GM21723 (cell line): ENCODE measurements around the gene IQSEC3.

Experiments used
- ATAC-seq: cut with Tn5 transposase; IDR thresholded peaks from one replicate; pipeline ENCODE4 v1.9.1; 2021; ENCODE audit warnings: mild to moderate bottlenecking, moderate library complexity; ENCODE audit not compliant: unreplicated experiment

The IQSEC3 gene

GRCh38 chr12:195951-196350 lies 129.4 kb downstream of the IQSEC3 start:
- no peak for ATAC-seq

DNA sequence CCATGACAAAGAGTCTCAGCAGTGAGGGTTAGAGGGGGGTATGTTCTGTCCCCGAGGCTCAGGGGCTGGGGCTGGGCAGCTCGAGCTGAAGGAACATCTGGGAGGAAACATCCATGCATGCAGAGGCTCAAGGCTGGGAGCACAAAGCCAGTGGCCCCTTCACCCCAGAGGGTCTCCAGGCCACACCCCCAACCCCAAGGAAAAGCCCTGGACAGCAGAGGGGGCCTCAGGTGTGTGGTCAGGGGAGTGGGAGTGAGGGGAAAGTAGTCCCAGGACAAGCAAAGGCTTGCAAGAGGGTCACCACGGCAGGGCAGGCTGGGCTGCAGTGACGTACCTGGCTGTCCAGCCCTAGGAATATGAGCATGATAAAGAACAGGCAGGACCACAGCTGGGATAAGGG lies 129.9 kb downstream of the IQSEC3 start:
- no peak for ATAC-seq

DNA sequence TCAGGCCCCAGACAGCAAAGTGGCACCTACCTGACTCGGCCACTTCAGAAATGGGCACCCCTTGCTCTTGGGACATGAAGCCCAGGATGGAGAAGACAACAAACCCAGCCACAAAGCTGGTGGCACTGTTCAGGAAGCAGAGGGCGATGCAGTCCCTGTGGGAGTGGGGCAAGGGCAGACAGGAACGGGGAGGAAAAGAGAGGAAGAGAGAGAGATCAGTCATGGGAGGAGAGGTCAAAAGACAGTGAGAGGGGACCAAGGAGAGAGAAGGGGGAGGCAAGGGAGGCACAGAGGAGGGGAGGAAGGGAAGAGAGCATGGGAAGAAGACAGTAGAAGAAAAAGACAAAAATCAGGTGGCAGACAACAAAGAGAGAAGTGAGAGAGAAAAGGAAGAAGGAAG lies 130.8 kb downstream of the IQSEC3 start:
- no peak for ATAC-seq

- no peak for ATAC-seq
These were observed 131.5 kb downstream of the IQSEC3 start for GRCh38 chr12:197911-198695.

- no peak for ATAC-seq
These were observed 132.1 kb downstream of the IQSEC3 start for GRCh38 chr12:198705-199104.

DNA sequence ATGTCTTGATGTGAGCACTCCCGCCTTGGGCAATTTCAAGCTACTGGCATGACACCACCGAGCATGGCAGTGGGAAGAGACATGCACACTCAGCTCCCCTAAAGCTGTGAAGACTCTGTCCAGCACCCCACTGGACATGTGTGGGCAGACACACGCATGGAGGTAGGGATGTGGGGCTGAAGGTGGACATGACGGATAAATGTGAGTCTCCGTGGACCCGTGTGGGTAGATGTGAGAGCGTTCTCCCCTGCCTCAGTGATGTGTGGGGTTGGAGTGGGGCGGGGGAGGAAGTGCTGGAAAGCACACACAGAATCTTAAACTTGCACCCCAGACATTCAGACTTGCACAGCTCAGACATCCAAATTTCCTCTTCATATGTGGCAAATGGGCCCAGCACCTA lies 134.8 kb downstream of the IQSEC3 start:
- no peak for ATAC-seq

DNA sequence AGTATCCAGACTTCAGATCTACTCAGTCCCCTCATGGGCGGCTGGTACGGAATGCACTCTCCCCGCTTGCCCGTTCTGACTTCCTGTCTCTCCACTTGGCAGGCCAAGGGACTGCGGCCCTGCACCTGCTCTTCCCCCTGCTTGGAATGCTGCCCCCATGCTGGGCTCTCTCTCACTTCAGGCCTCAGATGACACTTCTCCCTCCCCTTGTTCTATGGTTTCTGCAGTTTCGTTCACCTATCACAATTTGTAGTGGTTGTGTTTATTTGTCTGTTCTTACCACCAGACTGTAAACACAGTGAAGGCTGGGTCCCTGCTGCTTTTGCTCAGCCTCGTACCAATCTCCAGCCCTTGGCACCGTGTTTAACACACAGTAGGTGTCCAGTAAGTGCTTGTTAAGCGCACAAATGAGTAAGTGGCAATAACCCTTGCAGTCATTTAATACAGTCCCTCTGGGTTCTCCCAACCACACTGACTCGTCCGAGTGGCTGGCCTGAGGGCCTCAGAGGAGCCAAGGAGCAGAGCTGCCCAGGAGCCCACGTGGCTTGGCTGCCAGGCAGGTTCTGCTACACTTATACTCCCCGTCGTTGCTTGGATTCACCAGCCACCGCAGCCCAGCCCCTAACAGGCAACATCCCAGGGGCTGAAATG lies 135.6 kb downstream of the IQSEC3 start:
- ATAC-seq: no peak

DNA sequence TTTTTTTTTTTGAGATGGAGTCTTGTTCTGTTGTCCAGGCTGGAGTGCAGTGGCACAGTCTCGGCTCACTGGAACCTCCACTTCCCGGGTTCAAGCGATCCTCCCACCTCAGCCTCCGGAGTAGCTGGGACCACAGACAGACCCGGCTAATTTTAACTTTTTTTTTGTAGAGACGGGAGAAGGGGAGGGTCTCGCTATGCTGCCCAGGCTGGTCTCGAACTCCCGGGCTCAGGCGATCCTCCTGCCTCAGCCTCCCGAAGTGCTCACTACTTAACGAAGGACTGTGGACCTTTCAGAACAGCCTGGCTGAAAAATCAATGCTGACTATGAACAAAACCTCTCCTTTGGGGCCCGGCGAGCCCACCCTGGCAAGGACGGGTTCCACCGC lies 136.5 kb downstream of the IQSEC3 start:
- ATAC-seq: no peak

- ATAC-seq: no peak
These were observed 137.1 kb downstream of the IQSEC3 start for GRCh38 chr12:203462-204260.

DNA sequence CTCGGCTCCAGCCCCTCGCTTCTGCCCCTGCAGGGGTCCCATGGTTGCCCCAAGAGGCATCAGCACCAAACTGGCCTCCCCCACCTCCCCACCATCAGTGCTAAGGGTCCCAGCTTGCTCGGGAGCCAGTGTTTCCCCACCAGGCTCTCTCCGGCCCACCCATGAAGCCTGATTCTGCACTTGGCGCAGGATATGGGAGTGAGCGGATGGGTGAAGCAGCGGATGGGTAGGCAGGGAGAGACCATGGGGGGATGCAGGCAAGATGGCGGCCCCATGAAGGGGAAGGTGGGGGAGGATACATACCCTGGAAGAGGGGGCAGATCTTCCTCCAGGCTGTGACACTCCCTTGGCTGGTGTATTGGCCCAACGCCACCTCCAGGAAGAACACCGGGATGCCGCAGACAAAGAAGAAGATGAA lies 137.7 kb downstream of the IQSEC3 start:
- no peak for ATAC-seq

- no peak for ATAC-seq
These were observed 138.5 kb downstream of the IQSEC3 start for GRCh38 chr12:205026-205425.

DNA sequence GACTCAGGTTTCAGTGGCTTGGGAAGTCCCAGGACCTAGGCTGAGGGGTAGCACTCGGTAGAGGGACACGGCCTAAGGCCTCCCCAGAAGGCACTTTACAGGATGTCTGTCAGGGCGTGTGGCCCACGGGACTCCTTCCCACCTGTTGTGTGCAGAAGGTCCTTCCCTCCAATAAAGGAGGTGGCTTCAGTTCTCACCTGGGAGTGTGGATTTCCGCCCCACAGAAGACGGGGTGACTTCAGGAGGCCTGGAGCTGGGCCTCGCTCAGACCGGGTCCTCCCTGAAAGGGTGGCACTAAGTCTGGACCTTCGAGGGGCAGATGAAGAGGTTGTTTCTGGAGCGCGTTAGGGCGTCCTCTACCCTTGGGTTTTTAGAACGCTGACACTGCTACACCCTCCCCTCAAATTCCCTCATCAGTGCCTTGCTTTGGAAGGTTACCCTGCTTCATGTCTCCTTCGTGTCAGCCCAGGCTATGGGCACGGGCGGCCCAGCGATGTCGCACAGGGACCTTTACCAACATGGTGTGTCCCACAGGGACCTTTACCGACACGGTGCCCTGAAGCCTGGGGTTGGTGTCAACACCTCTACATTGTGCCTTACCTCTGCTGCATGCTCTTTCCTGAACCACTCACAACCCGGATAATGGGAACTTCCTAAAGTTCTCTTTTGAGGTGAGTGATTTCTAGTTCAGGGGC lies 140.3 kb downstream of the IQSEC3 start:
- ATAC-seq: no peak

GRCh38 chr12:207804-208203 lies 141.2 kb downstream of the IQSEC3 start:
- no peak for ATAC-seq

GRCh38 chr12:208813-209212 lies 142.2 kb downstream of the IQSEC3 start:
- no peak for ATAC-seq

DNA sequence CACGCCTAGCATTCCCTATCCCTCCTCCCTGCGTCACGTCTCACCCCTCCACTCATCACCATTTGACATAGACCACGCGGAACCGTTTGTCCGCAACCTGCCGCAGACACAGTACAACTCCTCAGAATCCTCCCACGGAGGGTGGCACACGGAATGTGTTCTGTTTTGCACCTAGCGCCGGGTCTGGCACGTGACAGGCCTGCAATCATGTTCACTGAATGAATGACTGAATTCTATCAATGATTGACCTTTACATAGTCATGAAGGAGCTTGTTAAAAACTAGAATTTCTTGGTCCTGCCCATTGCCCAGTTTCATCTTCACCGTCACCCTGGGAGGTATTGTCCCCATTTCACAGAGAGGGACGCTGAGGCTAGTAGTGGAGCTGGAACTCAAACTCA lies 142.7 kb downstream of the IQSEC3 start:
- no peak for ATAC-seq

DNA sequence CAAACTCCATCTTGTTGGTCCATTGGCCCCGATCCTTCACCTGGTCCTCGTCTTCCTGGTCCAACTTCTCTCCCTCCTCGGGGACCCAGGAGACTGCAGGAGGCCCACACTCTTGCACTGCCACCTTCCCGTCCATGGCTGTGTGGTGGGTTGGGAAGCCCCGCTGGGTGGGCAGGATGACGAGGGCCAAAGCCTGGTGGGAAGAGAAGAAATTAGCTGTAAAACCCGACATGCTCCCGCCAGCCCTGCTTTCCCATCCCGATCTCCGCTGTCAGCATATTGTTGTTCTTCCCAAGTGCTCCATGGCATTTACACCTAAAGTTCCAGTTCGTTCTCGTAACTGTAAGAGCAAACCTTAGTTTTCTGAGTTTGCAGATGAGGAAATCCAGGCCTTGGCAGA lies 143.3 kb downstream of the IQSEC3 start:
- ATAC-seq: no peak

- ATAC-seq: no peak
These were observed 143.9 kb downstream of the IQSEC3 start for GRCh38 chr12:210277-211141.

DNA sequence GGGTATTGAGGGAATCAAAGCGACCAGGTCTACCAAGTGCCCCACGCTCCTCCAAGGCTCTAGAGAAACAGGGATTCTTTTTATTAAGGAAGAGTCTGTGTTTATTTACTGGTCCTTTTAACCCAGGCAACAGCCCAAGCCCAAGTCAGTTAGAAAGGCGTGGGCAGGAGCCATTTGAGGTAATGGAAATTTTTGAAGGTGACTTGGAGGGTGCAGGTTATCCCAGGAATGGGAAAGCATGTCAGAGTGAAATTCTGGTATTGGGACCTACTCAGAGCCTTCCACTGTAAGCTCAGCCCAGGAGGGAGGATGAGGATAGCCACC lies 144.5 kb downstream of the IQSEC3 start:
- ATAC-seq: no peak

- no peak for ATAC-seq
These were observed 145.3 kb downstream of the IQSEC3 start for GRCh38 chr12:211639-212414.

DNA sequence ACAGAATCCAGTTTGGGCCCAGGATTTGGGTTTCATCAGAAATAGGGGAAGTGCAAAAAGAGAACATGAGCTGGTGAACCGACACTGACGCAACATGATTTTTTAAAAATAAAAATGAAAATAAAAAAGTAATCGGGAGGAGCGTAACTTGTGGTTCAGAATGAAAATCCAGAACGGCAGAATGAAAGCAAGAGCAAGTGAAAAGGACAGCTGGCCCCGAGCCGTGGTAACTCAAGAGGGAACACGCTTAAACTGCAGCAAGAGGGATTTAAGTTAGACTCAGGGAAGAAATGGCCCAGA lies 145.8 kb downstream of the IQSEC3 start:
- ATAC-seq: no peak
